NCI-H748 (cell line): ENCODE data around the gene NSF.
"Not testable (repeated sequence)": the region's sequence is repeated elsewhere in the genome, so short reads cannot be mapped to it uniquely, and the experiment has no call there.

Experiments used
- DNase-seq: peaks from one replicate; lab custom pipeline; 2025; ENCODE audit not compliant: unreplicated experiment; lab: John Stamatoyannopoulos, UW

The NSF gene

DNA sequence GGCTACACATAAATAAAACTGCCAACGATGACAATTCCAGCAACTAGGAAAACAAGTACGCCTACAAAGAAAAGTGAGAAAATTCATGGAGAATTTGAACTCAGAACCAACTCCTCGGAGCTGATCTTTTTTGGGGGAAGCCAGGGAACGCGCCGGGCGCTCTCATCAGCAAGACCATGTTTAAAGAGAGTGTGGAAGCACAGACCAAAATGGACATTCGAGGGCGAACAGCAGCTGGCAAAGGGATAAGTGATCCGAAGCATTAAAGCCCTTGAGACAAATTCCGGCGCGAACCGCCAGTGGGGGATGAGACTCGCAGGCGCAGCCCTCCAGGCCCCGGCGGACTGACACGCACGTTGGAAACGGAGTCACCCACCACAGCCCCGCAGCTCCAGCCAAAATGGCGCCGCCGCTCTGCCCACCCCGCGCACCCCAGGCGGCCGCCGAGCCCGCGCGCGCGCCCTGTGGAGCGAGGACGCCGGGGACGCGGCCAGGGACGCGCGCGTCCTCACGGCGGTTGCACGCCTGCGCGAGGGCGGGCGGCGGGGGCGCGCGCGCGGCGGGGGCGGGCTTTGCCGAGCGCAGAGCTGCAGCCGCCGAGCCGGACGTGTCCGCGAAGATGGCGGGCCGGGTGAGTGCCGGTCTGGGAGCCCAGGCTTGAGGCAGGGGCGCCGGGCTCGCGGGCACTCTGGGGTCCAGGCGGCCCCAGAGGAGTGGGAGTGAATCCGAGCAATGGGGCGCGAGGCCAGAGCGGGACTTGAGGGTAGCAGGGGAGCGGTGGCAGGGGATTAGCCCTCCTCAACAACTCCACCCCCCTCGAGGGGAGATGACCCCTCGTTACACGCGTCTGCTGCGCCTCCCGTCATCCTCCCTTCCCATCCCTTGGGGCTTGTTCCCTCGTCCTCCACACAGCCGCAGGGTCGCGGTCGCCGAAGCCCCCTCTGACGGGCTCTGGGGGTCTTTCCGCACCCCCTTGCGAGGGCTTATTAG, at the start of gene NSF:
Gene NSF (plus strand): TSS at position 513 of the 990 bp plus-strand sequence. CDS start 107 bp downstream, at position 620.
- not testable (repeated sequence) for DNase-seq

DNA sequence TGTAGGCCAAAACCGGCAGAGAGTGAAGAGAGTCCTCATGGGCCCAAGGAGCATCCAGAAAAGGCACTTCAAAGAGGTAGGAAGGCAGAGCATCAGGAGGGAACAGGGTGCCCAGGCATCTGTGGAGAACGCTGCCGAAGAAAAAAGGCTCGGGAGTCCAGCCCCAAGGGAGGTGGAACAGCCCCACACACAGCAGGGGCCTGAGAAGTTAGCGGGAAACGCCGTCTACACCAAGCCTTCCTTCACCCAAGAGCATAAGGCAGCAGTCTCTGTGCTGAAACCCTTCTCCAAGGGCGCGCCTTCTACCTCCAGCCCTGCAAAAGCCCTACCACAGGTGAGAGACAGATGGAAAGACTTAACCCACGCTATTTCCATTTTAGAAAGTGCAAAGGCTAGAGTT, 41.9 kb upstream of the NSF start:
- not testable (repeated sequence) for DNase-seq

DNA sequence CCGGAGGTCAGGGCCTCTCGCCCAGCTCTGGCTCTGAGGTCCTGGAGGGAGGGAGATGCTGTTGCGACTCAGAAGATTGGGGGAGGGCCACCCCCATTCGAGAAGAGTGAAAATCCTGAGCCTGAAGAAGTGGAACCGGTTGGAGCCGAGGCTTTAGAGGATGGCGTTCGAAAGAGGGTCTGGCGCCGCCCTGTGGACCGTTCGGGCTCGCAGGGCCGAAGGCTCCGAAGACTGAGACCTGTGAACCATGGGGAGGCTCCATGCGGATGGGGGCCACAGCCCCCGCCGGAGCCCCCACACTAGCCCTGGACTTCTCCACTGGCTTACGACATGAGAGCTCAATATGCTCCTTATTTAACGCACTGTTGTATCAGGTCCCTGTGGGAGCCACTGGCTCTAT, 31.3 kb upstream of the NSF start:
- DNase-seq, result not testable (repeated sequence)

DNA sequence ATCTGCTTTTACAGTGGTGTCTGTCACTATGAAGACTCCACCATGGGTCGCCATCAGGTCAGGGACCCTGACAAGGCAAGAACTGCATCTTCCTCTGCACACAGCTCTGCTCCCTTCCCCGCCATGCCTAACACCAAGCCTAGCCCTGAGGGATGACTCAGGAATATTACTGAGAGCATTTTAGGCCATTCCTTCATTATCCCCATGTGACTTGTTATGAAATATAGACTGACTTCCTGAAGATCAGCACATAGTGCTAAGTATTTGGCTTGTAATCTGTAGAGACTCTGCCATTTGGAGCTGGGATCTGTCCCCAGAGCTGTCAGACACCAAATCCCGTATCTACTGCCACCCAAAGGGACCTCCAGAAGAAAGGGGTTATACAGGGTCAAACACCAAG, 30.4 kb upstream of the NSF start:
- DNase-seq, result not testable (repeated sequence)

DNA sequence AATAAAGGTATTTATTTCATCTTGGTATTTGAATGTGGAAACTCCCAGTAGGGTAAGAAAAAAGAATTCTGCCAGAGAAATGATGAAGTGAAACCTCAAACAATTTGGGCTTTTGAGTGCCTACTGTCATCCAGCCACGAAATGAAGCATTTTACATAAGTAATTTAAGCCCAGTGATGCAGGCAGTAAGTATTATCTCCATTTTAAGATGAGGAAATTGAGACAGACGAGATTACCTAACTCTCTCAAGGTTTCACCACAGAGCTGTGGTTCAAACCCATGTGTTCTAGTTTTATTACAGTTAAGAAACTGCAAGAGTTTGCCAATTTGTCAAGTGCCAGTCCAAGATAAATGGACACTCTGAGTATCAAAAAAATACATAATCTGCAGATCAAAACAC, 24.2 kb upstream of the NSF start:
- DNase-seq, result not testable (repeated sequence)

DNA sequence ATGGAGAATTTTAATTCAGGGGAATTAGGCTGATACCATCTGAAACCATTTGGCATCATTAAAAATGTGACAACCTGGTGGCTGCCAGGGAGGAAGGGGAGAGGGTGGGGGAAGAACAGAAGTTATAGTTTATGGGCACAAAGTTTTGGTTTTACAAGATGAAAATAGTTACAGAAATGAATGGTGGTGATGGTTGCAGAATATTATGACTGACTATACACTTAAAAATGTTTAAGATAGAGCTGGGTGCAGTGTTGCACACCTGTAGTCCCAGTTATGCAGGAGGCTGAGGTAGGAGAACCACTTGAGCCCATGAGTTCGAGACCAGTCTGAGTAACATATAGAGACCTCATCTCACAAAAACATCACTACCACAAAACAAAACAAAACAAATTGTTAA, 23.5 kb upstream of the NSF start:
- DNase-seq, result not testable (repeated sequence)

DNA sequence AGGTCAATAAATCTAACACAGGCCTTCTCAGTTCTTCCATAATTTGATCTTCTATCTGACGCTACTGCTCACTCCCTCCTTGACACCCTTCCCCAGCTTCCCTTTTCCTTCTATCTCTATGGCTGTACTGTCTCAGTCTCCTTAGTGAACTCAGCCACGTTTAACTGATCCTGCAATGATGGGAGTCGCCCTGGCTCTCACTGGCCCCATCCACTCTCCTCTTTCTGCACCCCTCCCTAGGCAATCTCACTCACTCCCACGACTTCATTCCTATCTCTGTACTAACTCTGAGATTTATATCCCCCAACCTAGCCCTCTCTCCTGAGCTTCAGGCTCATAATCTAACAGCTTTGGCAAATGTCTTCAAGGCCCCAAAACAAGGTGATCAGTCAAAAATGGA, 18.7 kb upstream of the NSF start:
- not testable (repeated sequence) for DNase-seq

DNA sequence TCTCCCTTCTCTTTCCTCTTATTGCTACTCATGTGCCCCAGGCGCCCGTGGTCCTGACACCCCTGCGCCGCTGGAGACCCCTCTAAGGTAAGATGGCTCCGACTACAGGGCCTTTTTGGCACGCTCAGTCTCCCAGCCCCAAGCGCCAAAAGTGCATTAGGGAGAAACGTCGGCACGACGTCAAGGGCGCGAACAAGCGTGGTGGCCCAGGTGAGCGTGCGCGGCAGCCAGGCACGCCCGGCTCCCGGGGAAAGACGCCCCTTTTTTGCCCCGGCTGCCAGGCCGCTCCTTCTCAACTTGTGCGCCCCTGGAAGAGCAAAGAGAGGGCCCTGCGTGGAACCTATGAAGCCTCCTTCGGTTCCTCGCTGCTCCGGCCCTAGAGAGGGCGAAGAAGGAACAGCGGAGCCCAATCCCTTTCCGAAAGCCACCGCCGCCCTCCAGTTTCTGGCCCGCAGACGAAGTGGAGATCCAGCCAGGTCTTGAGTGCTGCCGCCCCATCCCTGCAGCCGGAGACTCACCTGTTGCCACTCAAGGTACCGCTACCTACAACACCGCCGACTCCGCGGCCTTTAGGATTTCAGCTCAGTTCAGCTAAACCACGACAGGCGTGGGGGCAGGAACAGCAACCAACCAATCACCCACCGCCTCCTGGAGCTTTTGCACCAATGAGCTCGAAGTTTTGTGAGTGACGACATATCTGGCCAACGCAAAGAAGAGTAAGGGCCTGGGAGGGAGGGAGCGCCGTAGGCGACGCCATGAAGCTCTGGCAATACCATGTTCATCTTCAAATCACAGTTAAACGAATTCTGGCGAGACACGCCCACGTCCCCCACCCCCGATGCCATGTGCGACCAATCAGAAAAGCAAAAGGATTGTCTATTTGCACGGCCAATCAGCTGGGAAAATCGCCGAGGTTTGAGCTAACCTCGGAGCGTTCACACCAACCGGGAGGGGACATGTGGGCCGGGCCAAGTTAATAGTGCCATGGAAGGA, 11.1 kb upstream of the NSF start, which contains the start of gene ARL17A:
Gene ARL17A (minus strand): TSS at position 609 of the 993 bp plus-strand sequence. CDS start 3,369 bp downstream, outside the sequence.
- DNase-seq, result not testable (repeated sequence)

DNA sequence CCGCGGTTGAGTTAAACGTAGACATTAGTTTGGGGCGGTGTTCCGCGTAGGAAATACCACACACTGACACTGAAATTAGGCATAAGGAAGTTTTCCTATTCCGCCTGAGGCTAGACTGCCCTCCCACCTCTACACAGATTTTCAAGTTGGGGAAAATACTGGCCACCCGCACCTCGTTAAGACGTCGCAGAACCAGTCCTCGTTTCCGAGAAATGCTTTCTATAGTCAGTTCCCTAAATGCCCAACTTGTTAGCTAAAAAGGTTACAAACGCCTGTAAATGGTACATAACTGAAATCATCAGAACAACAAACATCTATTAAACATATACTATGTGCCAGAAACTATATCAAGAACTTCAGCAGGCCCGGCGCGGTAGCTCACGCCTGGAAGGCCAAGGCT, 10.4 kb upstream of the NSF start:
- DNase-seq, result not testable (repeated sequence)

DNA sequence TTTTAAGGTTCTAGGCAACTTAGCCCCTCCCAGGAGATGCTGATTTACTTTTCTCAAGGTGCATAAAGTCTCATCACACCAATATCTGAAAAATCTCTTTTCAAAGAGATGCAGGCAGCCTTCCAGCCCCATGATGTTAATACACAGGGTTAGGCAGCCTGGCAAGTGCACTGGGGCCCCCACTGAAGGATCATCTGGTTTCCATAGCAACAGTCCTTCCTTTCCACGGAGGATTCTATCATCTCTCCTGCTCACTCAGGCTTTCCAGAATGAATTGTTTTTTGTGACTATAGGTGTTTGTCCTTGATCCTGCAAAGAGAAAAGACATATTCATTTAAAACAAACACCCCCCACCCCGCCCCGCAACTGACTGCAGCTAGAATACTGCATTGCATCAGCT, 5.0 kb upstream of the NSF start:
- DNase-seq, result not testable (repeated sequence)

DNA sequence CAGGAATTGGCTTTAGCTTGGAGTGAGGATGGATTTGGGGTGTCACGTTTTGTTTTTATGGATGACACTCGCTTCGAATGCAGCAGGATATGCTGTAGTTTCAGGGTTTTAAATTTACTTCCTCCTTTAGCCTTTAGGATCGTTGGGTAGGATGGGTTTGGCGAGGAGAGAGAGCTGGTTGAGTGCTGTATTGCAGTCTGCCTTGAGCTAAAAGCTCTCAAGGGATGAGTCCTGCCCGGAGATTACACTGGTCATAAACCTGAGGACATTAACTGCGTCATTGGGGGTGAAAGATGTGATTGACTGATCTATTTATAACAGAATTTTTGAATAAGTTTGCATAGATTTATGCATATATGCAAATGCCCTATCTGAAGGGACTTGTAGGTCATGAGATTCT, 863 bp downstream of the NSF start:
- DNase-seq, result not testable (repeated sequence)

DNA sequence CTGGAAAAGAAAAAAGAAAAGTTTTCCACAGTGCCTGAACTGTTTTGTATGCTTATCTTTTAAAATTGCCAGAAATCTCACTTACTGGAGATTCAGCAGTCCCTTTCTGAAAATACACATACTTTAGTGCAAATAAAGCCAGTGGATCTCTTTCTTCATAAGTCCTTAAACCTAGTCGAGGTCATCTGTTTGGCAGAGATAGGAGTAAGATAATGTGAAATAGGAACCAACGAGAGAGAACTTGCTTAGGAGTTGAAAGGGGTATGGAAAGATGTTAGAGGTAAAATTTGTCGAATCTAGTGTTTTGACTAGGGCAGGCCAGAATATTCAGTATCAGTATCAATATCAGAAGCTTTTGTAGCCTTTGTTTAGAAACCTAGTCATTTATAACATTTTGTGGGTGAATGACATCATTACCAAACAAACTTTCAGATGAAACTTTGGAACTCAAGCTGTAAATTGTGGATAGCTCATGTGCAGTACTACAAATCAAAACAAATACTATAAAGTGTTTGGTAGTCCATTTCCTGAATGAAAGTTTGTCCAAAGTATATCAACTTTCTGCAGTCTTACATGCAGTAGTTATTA, 8.0 kb downstream of the NSF start:
- not testable (repeated sequence) for DNase-seq

DNA sequence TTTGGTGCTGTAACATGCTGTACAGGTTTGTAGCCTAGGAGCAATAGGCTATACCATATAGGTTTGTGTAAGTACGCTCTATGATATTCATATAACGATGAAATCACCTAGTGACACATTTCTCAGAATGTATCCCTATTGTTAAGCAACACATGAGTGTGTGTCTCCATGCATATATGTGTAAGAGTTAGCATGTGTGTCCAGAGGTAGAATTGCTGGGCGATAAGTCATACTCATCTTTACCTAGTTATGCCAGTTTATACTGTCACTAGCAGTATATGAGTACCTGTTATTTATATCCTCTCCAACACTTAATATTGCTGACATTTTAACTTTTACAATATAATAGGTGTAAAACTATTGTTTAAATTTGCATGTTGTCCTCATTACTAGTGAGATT, 10.3 kb downstream of the NSF start:
- DNase-seq, result not testable (repeated sequence)

DNA sequence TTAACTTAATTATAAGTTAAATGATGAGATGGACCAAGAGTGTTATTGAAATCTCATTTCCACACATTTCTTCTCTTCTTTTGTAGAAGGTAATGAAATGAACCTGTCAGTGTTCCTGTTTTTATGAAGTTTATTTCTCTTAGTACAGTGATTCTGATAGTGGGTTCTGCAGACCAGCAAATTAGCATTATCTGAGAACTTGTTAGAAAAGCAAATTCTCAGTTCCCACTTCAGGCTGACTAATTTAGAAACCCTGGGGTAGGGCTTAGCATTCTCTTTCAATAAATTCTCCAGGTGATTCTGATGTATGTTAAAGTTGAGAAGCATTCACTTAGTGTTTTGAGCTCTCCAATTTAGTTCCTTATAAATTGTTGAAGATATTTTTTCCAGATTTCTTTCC, 12.7 kb downstream of the NSF start:
- DNase-seq, result not testable (repeated sequence)

DNA sequence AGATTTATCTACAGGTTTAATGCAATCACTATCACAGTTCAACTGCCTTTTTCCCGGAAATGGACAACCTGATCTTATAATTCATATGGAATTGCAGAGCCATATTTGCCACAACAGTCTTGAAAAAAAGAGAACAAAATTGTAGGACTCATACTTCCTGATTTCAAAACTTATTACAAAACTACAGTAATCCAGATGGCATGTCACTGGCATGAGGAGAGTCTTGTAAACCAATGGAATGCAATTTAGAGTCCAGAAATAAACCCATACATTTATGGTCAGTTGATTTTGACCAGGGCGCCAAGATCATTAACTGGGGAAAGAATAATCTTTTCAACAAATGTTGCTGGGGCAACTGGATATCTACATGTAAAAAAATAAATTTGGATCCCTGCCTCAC, 20.8 kb downstream of the NSF start:
- not testable (repeated sequence) for DNase-seq

DNA sequence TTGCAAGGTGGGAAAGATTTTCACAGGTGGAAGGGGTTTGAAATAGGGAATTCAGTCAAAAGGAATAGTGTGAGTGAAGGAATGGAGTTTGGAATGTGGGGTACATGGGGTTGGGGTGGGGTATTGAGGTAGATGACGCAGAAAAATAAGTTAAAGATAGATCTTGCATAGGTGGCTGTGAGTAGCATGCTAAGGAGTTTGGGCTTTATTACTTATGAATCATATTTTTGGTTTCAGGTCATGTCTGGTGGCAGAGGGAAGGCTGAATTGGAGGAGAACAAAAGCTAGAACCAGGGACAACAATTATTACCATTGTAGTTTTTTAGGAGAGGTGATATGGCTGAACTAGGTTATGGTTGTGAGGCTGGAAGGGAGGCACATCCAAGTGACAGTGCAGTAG, 23.4 kb downstream of the NSF start:
- not testable (repeated sequence) for DNase-seq

DNA sequence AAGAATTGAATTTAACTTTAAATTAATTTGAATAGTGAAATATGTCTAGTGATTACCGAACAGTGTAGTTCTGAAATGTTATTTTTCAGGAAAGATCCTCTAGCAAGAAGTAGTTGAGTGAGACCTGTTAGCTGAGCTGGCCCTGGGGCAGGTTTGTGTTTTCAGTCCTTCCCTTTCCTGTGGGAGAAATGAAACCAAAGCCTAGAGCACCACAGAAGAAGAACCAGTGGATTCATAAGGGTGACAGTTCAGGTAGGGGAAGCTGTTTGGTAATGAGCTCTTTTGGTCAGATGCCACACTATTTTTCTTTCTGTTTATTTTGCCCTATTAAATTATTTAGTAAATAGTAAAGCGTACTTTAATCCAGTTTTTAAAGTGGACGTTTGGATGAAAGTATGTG, 26.7 kb downstream of the NSF start:
- DNase-seq, result not testable (repeated sequence)

DNA sequence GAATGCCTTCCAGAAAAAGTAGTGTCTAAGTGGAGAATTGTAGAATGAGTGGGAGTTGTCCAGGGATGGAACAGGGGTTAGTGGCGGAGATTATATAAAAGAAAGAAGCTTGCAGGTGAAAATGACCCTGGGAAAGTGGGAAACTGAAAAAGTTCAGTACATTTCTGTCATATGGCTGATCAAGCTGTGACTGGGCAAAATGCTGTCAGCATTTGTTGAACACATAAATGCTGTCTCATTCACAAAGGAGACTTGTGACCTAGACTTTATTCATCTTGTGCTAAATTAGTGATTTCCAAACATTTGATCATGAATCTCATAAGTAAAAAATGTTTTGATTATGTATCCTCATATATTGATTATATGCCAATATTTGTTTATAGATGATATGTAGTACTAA, 28.5 kb downstream of the NSF start:
- not testable (repeated sequence) for DNase-seq

DNA sequence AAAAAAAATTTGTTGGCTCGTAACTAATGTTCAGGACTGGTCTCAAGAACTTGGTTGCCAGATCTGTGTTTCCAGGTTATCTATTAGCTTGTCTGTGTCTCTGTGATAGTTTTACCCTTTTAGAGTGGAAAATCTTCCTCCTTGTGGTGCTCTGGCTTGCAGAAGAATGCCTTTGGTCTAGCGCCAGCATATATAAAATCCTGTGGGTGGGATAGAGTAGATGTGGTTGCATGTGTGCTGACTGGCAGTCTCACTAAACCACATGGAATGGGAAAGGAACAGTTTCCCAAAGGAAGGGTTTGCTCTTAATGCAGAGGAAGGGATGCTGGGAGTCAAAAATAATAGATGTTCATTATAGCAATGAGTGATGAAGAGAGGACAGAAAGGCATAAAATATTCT, 33.3 kb downstream of the NSF start:
- not testable (repeated sequence) for DNase-seq

DNA sequence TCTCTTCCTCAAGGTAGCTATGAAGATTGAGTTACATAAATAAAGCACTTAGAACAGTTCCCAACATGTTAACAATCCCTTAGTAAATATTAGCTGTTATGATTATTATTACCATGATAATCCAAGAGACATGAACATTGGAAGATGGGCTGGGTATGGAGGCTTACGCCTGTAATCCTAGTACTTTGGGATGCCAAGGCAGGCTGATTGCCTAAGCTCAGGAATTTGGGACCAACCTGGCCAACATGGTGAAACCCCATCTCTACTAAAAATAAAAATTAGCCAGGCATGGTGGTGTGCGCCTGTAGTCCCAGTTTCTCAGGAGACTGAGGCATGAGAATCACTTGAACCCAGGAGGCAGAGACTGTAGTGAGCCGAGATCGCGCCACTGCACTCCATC, 34.3 kb downstream of the NSF start:
- DNase-seq, result not testable (repeated sequence)

DNA sequence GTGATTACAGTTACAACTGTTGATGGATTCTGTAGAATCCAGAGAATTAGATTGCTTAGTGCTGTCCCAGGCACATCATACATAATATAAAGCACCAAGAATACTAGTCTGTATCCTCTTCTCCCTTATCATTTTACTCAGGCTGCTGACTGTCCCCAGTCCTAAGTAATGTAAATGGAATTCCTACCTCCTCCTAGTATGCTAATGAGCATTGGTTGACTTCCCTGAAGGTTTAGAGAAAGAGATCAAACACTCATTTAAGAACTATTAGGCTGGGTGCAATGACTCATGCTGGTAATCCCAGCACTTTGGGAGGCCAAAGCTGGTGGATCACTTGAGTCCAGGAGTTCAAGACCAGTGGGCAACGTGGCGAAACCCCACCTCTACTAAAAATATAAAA, 37.0 kb downstream of the NSF start:
- not testable (repeated sequence) for DNase-seq
